ENCODE data around the gene NEK10.
"Not testable (repeated sequence)": the region's sequence is repeated elsewhere in the genome, so short reads cannot be mapped to it uniquely, and the experiment has no call there.

Gene NEK10

GRCh38 chr3:27310688-27311087 is 58.5 kb downstream of the NEK10 start:
- peak; percentile 42 to 73 (median 60) for DNase-seq

GRCh38 chr3:27307566-27307965 is 61.6 kb downstream of the NEK10 start:
- DNase-seq: no peak

DNA sequence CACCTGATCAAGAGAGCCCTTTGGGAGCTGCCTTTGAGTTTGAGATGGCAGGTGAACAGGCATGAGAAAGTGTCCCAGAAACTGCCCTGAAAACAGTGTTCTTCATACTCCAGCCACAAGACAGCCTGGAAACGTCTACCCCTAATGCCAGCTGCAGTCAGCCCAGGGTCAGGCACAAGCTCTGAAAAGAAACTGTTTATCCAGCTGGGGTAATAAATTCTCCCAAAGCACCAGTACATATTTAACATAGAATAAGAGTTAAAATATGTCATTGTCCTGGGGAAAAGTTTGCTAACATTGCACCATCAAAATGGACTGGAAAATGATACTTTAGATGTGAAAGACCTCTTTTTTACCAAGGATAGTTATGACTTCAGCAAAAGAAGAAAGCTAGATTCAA is 66.3 kb downstream of the NEK10 start:
- DNase-seq: no peak

- DNase-seq: not testable (repeated sequence)
Measured at GRCh38 chr3:27298981-27299380, 70.2 kb downstream of the NEK10 start.

- DNase-seq: no peak
Measured at GRCh38 chr3:27293939-27294338, 75.2 kb downstream of the NEK10 start.

DNA sequence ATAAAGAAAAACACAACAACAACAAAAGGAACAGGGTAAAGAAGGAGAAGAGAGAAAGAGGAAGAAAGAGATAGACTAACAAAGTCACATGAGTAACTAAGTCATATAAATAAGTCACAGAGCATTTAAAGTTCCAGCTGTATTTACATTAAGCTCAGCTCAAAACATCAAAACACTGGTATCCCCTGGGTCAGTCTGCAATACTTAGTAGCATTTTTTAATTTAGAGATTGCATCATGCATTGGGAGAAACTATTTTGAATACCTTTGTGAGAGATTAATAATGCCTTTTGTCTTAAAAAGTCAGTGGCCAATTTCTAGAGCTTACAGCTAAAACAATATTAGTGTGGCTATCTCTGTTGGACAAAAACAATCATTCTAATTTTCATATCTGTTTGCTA is 78.4 kb downstream of the NEK10 start:
- peak in 2 of 4 experiments; percentile 3 to 23 for DNase-seq

GRCh38 chr3:27289769-27290413 is 79.3 kb downstream of the NEK10 start:
- DNase-seq: no peak

GRCh38 chr3:27287052-27287451 is 82.1 kb downstream of the NEK10 start:
- no peak for DNase-seq

DNA sequence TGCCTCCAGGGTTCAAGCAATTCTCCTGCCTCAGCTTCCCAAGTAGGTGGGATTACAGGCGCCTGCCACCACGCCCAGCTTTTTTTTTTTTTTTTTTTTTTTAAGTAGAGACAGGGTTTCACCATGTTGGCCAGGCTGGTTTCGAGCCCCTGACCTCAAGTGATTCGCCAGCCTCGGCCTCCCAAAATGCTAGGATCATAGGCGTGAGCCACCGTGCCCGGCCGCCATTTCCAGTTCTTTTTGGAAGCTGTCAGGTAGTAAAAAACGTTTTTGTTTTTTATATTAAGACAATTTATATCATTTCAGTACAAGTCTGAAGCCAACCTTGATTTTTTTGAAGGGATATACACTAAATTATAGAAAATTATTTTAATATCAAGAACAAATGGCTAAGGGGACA is 82.7 kb downstream of the NEK10 start:
- not testable (repeated sequence) for DNase-seq

DNA sequence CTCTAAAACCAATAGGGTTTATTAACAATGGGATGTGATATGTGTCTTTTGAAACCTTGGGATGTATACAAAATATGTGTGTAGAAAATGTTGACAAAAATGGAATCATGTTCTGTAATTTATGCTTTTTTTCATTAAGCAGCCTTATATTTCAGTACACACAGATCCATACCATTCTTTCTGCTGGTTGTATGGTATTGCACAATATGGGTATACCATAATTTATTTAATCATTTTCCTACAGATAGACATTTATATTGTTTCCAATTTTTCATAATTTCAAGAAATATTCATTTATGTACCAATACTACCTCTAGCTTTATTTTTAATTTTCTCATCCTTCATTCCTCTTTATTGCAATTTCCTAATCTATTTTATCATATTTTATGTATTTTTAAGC is 83.5 kb downstream of the NEK10 start:
- DNase-seq: no peak

- DNase-seq: no peak
Measured at GRCh38 chr3:27281671-27282150, 87.5 kb downstream of the NEK10 start.

DNA sequence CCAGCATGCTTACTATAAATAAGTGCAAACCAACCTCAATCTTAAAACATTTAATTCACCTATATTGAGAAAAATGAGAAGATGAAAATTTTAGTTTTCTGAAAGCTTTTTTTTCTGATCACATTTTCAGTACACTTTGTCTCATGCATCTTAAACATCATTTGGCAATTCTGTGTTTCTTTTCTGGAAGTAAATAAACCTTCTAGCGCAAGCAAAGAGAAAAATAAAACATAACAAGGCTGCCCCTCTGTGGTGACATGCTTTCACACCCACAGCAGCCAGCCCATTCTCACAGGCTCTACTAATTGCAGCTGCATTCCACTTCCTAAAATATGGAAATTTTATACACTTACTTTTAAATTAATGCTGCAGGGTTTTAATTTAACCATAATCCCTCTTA is 90.1 kb downstream of the NEK10 start:
- peak in 2 of 4 experiments; percentile 4 for DNase-seq

- no peak for DNase-seq
Measured at GRCh38 chr3:27278383-27279055, 90.7 kb downstream of the NEK10 start.

DNA sequence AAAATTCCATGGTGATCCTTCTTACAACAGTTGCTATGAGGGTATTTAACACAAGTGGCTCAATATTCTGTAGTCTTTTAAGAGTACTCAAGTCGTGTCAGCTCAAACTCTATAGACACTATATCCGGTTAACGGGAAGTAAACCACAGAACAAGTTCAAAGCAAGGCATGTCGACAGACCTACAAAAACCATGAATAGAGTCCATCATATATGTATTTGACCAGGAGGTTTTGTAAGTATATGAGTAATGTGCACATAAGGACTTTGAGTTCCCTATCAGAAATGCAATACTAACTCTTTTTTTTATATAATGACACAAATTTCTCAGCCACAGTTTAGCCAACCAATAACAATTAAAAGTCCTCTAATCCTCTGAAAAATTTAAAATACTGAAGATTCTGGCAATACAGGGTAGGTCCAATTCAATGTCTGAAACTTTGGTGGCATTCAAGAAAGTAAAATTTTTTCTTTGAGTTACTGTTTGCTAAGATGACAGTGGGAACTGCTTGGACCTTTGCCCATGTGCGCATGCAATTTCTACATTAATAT is 93.7 kb downstream of the NEK10 start:
- DNase-seq: no peak

GRCh38 chr3:27271890-27272289 is 97.3 kb downstream of the NEK10 start:
- DNase-seq: no peak

GRCh38 chr3:27254896-27255295 is 114.3 kb downstream of the NEK10 start:
- DNase-seq: no peak

GRCh38 chr3:27253831-27254230 is 115.4 kb downstream of the NEK10 start:
- DNase-seq: peak; percentile 6 to 23 (median 13)

GRCh38 chr3:27253391-27253790 is 115.8 kb downstream of the NEK10 start:
- DNase-seq: no peak

DNA sequence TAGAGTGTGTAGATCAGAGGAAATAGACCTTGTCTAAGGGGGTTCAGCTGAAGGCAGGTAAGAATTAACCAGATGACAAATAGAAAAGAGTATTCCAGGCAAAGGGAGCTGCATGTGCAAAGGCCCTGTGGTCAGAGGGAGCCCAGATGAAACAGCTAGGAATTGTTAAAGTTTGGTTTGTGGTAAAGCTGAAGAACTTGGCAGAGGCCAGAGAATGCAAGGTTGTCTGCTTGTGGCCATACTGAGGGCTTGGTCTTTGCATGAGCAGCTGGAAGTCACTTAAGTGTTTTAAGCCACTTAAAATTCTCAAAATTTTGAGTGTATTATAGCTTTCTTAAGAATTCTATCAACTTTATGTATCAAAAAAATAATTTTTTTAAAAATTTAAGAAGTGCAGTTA is 116.5 kb downstream of the NEK10 start:
- DNase-seq: no peak

GRCh38 chr3:27244374-27244773 is 124.8 kb downstream of the NEK10 start:
- DNase-seq: no peak

DNA sequence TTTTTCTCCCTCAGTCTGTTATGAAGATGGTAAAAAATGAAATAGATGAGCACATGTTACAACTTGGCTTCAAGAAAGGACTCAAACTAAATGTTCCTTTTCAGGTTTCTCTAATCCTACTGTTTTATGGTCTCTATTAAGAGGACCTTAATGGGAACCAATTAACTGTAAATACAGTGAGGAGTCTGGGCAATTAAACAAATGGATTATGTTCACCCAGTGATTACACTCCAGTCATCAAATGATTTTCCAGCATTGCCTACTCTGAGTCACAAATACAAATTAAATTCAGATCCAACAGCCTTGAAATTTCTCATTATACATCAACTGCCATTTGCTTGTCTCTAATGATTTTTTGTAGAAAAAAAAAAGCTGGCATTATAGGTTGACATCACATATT is 129.2 kb downstream of the NEK10 start:
- no peak for DNase-seq

GRCh38 chr3:27228805-27229204 is 140.4 kb downstream of the NEK10 start:
- no peak for DNase-seq

- no peak for DNase-seq
Measured at GRCh38 chr3:27224197-27224596, 145.0 kb downstream of the NEK10 start.
